Measurements from ENCODE around the gene IGF1R.

Gene IGF1R

DNA sequence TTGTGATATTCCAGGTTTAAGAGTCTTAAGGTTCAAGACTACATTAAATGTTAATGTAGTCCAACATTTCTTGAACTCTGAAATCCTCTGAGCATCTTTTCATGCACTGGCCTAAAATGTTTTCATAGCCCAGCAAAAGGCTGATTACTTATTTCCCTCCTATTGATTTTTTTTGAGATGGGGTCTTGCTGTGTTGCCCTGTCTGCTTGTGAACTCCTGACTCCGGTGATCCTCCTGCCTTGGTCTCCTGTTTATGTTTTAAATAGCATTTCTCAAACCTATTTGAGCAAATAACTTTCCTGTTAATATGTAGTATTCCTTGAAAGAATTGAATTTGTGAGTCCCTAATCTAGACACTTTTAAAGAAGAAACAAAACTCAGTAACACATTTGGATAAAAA, 133.5 kb downstream of the IGF1R start:
- DNase-seq = no peak

DNA sequence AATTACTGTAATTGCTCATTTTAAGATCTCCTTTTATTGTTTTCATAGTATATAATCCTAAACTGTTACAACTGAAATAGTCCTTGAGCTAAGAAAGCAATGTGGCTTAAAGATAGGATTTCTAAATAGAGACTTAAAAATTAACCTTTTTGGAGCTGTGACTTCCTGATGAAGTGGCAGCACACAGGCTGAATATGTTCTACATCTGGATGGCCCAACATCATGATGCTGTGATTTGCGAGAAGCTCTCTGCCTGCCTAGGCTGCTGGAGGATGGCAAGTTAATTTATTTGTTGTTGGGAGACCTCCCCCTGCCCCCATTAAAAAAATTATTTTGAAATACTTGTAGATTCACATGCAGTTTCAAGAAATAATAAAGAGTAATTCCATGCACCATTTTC, 134.5 kb downstream of the IGF1R start:
- DNase-seq = no peak

DNA sequence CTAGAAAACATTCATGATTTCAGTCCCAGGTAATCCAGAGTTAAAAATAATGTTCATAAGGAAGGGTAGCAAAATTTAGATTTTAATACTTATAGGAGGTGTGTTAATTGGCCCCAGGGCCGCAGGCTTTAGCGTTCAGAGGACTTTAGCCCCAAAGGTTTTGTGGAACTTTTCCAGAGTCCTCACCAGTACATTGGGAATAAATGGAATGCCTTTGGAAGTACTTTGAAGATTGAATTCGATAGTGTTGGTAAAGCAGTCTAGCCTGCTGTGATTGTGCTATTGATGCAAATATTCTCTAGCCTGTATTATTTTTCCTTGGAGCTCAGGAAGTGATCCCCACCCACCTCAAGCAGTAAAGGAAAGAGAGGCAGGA, 137.1 kb downstream of the IGF1R start:
- no peak for DNase-seq

DNA sequence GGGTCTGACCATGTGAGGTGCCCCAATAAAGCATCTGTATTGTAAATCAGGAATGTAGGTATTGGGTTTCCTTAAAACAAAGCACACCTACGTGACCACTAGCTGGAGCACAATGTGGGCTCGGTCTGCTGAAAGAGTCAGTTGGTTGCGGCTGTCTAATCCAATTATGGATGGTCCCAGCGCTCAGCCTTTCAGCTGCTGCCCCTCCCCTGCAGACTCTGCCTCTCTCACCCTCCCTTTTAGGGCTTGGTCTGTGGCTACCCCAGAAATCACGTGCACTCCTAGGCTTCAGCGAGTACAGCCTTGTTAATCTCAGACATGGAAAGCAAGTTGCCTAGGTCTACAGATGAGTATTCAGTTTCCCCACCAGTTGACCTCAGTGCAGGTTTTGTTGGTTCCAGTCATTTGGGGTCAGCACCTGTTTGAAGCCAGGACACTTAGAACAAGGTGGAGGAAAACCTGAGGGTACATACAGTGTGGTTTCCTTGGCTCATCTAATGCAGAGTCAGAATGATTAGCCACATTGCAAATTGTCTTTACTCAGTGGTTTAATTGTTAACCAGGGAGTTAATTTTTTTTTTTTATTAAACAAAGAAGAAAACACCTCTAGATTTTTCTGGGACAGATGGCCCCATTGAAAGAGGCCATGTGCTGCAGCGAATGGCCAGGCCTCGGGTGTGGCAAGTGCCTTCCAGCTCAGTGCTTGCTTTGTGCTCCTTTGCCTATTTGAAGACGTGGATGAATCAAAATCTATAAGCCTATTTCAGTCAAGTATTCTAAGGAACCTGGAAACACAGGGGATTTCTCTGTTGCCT, 137.7 kb downstream of the IGF1R start:
- no peak for DNase-seq

DNA sequence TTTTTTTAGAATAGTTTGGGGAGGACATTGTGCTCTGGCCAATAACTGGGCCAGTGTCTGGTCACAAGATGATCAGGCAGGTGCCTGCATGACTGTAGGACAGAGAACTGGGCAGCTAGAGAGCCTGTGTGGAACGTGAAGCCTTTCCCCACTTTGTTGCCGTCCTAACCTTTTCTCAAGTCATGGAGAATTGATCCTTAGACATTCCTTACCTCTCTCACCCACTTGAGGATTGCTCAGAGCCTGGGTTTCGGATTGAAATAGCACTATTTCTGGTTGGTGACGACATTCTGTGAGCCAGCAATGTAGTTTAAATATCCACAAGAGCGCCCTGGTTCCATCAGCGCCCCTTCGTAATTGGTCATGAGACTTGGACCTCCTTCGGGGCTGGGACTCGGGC, 138.4 kb downstream of the IGF1R start:
- no peak for DNase-seq

DNA sequence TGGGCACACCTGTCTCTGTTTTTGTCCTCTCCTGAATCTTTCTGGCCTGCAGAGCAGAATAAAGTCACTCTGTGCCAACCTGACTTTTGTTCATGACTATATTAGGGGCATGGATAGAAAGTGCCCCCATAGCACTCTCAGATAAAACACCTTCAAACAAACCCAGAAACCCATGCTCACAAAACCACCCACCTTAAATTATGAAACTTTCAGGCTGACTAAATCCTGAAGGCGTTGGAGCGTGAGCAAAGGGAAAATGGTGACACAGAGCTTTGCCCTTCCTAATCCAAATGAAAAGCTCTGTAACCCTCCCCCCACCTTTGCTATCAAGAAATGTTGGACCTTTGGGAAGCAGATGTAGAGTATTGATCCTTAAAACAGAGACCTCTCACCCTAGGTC, 138.9 kb downstream of the IGF1R start:
- no peak for DNase-seq

DNA sequence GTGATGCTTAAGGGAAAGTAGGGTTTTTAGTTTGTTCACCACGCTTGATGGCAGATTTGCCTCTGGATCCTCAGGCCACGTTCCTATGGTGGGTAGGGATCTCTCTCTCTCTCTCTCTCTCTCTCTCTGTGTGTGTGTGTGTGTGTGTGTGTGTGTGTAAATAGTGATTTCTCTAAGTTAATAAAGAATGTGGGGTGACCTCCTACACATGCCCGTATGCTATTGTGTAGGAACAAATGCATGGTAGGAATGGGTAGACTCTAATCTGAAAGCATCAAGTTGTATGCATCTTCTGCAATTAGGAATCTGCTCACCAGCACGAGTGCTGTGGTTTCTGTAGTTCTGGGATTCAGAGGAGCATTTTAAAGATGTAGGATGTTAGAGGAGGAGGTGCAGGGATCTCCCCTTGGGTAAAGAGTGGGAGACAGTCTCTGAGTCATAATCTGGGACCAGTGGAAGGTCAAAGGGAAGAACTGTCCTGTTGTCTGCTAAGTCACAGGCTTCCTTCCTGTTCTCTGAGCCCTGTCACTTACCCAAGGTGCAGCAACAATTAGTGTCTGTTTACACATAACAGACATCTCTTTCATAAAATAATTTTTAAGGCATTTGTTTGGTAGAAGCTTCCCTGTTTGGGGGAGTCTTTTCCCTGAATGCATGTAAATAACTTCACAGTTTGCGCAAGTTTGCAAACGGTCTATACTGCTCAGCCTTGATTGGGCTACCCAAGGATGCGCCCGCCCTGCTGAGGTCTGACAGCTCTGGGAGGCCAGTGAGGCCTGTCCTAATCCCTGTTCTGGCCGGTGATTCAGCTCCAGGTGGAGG, 139.8 kb downstream of the IGF1R start:
- no peak for DNase-seq

DNA sequence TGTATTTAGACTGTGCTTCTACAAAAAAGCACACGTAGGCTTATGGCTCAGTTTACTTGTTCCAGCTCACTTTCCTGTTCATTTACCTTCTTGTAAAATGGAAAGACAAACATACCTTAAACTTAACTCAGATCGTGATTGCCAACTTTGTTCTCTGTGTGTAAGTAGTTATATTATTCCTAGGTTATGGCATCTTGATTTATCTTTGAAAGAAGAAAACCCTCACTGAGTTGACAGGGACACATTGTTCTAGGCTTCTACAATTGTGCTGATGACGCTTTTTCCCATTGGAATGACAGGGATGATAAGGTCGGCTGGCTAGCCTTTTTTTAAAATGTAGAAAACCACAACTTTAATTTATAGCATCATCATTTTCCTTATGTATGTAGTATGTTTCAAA, 140.7 kb downstream of the IGF1R start:
- no peak for DNase-seq

DNA sequence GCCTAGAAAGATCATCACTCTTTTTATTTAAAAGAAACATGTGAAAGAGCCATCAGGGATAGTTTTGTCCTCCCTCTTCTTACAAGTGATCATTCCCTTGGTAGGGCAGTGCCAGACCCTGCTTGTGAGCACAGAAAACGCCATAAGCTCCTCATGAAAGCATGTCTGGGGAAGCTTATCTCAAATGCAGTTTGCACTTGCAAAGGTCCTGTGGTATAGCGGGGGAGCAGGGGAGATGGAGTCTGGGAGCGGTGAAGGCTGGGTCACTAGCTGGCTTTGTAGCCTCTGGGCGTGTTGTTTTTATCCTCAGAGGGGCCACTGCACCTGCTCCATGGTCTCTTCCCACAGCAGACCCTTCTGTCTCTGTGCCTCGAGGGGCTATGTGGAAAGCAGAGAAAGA, 141.9 kb downstream of the IGF1R start:
- DNase-seq = no peak

DNA sequence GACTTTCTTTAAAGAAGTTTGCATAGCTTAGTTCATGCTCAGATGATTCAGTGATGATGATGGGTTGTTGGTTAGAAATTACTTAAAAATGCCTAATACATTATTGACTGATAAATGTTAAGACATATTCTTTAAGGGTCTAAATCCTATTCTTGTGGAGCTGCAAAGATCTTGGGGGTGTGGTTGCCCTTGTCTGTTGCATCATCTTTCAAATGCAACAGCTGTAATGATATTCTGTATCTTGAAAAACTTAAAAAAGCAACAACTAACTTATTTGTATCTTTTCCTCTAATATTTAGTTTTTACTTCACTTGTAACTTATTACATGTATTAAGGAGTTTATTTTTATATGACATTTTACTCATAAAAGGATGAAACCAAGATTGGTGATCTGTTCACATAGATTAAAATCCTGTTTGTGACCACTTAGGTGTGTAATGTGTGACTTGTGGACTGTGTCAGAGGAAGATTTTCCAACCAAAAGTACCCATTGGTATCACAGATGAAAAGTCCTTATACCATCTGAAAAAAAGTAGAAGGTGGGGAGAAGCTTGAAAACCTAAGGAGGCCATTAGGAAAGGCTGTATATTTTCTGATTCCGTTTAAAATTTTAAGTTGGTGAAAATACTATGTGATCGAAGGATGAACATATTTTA, 142.8 kb downstream of the IGF1R start:
- no peak for DNase-seq

DNA sequence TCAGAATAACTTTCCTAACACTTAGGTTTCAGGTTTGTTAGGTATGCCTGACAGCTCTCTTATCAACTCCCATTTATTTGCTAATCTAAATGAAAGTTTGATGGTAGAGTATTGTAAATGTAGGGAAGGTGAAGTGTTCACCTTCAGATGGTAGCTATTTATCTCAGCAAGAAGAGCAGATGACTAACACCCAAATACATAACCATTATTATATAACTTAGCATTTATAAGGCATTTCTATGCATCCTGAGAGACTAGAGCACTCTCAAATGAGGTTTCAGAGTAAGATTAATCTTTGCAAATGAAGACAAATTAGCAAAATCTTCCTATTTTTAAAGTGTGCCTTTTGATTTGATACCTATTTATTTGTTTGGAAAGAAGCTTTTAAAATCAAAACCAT, 143.8 kb downstream of the IGF1R start:
- DNase-seq = no peak

DNA sequence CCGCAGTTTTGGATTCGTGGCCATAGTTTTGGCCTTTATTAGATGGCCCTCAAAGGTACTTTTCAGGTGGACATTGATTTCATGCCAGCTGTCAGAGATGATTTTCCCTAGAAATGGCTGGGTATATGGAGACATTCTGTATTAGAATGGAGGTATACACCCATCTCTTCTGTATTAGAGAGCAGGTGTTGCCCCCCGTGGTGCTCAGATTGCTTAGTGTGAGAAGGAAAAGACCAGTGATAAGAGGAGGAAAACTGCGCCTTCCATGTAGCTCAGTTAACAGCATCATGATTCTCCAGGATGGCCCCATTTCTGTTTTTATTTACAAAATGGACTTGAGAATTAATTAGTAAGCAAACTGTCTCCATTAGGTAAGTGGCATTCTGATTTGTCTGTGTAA, 145.9 kb downstream of the IGF1R start:
- DNase-seq = no peak

DNA sequence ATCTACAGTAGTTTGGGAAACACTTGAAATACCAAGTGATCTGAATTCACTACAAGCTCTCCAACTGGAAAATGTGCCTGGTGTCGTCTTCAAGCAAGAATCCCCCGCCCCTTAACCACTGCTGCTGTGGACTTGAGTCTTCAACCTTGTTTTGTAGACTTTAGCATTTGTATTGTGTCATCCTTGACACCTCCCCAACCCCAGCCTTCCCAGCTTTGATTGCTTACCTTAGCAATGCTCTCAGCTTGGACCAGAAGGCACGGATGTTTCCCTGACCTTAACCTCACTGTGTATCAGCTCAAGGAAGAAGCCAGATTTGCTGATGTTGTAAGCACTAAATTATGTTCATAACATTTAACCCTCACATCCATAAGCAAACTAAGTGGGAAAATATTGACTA, 146.4 kb downstream of the IGF1R start:
- DNase-seq = no peak

DNA sequence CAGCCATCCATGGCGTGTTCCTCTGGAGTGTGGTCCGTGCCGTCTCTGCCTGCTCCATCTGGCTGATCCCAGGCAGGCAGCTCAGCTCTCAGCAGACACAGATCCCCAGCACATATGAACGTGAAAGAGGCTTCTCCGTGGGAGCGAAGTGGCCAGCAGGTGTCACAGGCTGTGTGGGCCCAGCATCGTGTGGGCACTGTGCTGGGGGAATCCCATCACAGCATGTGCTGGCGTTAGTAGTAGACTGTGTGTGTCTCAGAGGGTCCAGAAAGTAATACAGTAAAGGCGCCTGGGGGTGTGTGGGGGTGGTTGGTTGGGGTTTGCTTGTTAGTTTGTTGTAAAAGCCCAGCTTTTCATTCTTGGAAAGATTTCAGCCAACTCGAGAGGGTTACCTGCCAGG, 147.6 kb downstream of the IGF1R start:
- DNase-seq = no peak

DNA sequence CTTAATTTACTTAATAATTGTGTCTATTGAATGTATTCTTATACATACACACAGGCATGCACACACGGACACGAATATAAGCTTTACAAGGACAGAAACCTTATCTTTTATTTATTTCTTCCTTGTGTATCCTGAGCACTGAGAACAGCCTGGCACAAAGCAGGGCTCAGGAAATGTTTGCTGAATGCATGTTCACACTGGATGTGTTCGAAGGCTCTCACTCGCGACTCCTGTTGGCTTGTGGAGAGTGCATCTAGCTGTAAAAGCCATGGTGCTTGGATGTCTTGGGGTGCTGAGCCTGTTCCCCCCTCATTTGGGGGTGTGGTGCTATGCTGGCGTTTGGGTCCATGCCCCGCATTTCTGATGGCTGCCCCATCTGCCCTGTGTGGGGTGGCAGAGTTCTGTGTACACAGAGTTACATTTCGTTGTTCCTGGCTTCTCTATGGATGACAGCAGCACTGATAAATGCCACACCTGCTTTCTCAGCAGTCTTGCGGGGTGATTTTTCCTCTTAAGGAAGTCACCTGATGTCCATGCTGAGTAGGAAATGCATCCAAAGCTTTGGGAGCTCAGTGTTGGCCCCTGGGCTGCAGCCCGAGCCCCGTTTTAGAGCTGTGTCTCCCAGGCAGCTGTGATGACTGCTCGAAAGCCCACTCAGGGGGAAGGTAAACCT, 148.5 kb downstream of the IGF1R start:
- no peak for DNase-seq

DNA sequence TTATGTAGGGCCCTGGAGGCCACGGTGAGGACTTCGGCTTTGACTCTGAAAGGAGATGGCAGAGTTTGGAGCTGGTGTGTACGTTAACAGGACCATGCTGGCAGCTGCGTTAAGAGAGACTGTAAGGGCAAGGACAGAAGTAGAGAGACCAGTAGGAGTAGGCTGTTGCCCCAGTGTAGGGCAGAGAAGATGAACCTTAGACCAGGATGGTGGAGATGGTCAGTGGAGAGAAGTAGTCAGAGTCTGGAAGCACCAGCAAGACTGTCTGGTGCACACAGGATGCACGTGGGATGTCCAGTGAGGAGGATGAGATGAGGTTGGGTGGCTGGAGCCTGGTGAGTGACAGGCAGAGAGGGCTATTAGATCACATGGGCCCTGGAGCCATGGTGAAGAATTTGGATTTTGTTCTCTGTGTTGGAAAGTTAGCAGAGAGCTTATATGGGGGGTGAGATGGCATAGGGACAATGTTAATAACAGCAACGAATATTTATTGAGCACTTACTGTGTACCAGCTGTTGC, 150.1 kb downstream of the IGF1R start:
- no peak for DNase-seq

DNA sequence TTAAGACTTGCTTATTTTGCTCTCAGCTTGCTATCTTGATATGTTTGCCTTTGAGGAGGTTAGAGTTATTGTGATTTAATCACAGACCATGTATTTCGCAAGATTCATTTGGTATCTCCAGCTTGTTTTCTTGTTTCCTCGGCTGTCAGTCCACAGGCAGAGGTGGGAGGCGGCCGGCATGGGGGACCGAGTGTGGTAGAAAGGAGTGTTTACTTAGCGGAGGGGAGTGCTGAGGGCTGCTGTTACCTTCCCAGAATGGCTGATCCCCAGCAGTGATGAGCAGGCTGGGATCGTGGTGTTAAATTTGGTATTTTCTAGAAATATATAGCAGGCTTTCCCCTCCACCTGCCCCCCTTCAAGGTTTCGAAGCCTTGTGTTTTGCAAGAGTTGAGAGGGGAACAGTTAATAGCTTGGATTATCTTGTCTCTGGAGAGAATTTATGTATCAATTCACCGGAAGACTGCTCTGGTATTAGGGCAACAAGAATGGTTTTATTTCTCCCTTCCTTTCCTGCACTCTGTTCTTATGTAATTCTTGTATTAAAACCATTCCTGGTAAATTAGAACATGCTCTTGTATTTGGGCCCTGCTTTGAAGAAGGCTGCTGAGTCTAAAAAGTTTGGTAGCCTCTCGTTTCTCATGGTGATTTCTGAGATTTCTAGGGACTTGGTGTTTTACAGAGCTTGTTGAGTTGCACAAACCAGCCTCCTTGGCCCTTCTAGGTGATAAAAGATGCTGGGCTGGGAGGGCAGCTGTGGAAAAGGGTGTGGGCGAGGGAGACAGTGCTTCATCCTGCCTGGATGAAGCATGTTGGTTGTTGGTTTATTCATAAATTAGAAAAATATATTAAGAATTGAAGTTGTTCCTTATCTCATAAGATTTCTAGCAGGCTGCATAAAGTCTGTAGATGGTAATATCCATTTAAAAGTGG, 151.4 kb downstream of the IGF1R start:
- no peak for DNase-seq

DNA sequence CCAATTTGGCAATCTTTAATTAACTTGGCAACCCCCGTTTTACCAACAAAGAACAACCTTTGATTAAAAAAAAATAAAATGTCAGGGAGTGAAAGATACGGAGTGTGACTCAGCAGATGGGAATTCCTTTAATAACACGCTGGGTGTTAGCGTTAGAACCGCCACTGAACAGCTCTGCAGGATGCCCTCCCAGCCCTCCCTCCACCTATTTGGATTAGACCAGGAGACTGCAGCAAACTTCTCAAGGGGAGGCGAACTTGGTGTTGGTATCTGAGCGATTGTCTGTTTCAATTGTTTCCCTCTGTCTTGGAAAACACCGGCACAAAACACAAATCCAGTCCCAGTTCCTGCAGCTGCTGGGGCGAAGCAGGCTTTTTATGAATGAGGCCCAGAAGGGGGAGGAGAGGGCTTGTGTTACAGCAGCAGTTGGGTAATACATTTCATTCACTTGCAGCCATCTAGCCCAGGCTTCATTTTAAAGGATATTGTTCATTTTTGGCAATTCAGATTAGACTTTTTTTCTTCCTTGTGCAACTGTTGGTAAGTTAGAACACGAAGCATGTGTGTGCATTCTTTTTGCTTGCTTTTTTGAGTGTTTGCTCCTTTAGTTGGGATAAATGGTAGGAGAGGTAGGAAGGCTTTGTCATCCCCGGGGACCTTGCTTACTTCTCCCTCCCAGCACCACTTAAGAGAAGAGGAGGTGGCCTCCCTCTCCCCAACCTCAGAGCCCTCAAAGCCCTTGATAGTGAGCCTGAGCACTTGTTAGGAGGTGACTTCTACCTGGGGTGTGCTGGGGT, 152.3 kb downstream of the IGF1R start:
- no peak for DNase-seq

DNA sequence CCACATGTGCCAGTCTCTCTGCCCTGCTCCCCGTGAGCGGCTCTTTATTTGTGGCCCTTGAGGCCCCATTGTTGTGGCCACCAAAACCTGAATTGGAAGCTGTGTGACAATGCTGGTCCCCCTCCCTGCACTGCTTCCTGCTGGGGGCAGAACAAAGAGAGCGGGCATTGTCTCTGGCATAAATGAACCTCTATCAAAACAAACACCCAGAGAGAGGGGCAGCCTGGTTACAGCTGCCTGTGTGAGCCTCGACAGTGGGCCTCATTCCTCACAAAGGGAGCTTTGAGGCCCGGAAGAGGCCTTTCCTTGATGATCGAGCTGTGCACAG, 152.9 kb downstream of the IGF1R start:
- no peak for DNase-seq

DNA sequence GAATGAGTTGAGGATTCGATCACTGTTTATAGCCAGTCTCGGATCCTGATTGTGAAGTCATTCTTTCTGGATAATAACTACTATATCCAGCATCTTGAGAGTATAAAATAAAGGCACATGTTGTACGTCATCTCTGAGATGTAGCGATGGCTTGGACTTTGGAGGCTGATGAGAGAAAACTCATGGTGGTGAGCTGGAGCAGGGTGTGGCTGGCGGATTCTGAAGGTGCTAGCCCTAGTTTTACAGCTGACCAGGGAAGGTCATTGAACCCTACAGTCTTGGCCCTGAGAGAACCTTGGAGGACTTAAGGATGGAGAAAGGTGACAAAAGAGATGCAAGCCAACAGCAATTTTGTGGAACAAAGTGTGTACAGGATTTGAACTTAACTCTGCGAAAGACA, 153.8 kb downstream of the IGF1R start:
- no peak for DNase-seq

Measured in stimulated activated CD4-positive, alpha-beta T cell treated with anti-CD3 and anti-CD28 coated beads, Interleukin-4, amount 100 ng/mL, for 24 hours (primary cell).